Measurements from ENCODE around the gene ALKAL2. TPM values are rescaled to one million over a fixed set of nuclear protein-coding genes. Genes with fewer than 3 reads are reported as not detected.
A peak's percentile ranks its signal among the peaks of the same experiment; 100 is the strongest.
"Not testable (repeated sequence)": the region's sequence is repeated elsewhere in the genome, so short reads cannot be mapped to it uniquely, and the experiment has no call there.

Gene ALKAL2
- total and polyA plus RNA-seq, 2 of the 13 experiments (the other 11 are each of a cell fraction or from before 2014, with no cell fraction given): 0.22 to 1.7 TPM

DNA sequence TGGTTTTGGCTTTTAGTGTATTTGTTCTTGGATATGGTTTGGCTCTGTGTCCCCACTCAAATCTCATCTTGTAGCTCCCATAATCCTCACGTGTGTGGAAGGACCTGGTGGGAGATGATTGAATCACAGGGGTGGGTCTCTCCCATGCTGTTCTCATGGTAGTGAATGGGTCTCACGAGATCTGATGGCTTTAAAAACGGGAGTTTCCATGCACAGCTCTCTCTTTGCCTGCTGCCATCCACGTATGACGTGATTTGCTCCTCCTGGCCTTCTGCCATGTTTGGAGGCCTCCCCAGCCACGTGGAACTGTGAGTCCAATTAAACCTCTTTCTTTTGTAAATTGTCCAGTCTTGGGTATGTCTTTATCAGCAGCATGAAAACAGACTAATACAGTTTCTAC is 28.0 kb upstream of the ALKAL2 start:
- TF ChIP-seq CHD2 (IDR thresholded peaks at IDR 0.05; ENCODE audit: low read depth, low read length) (peak; percentile 39; the same call in 1 of the 2 replicates), ZNF431 (CRISPR knock-in tag; IDR thresholded peaks at IDR 0.05; ENCODE audit: borderline replicate concordance, low read depth) (0 out of 2 replicates have a peak, but pooled peaks have one; percentile 62)
- H3K4me3 ChIP-seq (replicated peaks in 1 of 3; ENCODE audit: insufficient read depth in 1 of 3, low read depth in 2 of 3, low read length in 3 of 3); CTCF ChIA-PET (ENCODE audit: low intra/inter-chr PET ratio, low total read pairs); intact Hi-C loops (cut with micrococcal nuclease; ENCODE audit: unreplicated experiment); POLR2A ChIA-PET; H3K36me3 ChIP-seq (replicated peaks in 1 of 2; ENCODE audit: control insufficient read depth in 1 of 2, insufficient read depth in 2 of 2, low read length in 2 of 2); BruUV-seq (replicated peaks); H3K4me2 ChIP-seq (ENCODE audit: low read depth, low read length); H3K79me2 ChIP-seq (ENCODE audit: insufficient read depth, low read length); in situ Hi-C loops (cut with HindIII; ENCODE audit: extremely low pct_ligation_motif_present, low pct_unique_long_range_greater_than_20kb); H3K9me3 ChIP-seq (ENCODE audit: low read length); FAIRE-seq; H2AFZ ChIP-seq (ENCODE audit: low read length); H3K27ac ChIP-seq (ENCODE audit: extremely low read length, insufficient read depth, low read length); DNase-seq (ENCODE audit: low spot score); H3K9ac ChIP-seq (ENCODE audit: insufficient read depth, low read depth, low read length); ATAC-seq; H3K4me1 ChIP-seq (ENCODE audit: insufficient read depth, low read length); H4K20me1 ChIP-seq (ENCODE audit: insufficient read depth, low read length): not testable (repeated sequence)
- WGBS (ENCODE audit: low lambda C conversion rate): 0% methylated on average over 6 of the region's 6 CpGs
- H3K27me3 ChIP-seq (ENCODE audit: control insufficient read depth in 1 of 2, insufficient read depth in 2 of 2, low read length in 2 of 2): peaks cover 0 to 38% of the 10 kb centered on the region in 2 experiments; a peak in 4 of 5 replicates

DNA sequence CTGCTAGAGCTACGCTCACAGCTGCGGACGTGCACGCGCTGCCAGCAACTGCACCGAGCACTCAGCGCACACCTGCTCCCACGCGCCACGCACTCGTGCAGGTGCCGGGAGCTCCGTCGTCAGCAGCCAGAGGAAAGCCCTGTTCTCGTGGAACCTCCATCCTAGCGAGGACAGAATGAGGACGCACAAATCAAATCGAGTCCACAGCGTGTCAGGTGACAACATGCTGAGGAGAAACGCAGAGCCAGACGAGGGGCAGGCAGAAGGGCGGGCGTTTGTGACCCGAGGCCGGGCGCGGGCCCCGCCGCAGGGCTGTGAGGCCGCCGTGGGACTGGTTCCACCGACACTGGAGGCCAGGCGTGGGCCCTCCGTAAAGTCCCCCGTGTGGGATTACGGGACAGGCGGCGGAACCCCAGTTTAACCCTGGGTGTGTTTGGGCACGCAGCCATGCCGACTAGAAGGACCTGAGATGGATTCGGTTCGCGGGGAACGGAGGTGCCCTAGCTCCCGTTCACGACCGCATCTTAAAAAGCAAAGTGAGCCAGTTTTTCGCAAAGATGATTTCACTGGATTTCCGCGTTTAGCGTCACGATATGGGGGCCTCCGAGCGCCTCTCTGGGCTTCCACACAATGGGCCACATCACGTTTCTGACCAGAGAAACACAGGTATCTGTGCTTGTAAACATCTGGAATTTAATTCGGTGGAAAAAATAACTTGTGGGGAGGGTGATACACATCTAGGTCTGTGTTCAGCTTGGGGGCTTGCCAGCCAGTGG is 26.9 kb upstream of the ALKAL2 start:
- Histone ChIP-seq H2AFZ (ENCODE audit: low read length) (no peak overlapping the region), H3K79me2 (ENCODE audit: insufficient read depth, low read length) (no peaks in the 10 kb centered on the region), H3K27ac (ENCODE audit: extremely low read length, insufficient read depth, low read length) (no peak overlapping the region), H3K27me3 (ENCODE audit: control insufficient read depth in 1 of 2, insufficient read depth in 2 of 2, low read length in 2 of 2) (peaks cover 0 to 46% of the 10 kb centered on the region in 2 experiments; a peak in 4 of 5 replicates), H3K9ac (ENCODE audit: insufficient read depth, low read depth, low read length) (no peak overlapping the region), H3K4me3 (replicated peaks in 1 of 3; ENCODE audit: insufficient read depth in 1 of 3, low read depth in 2 of 3, low read length in 3 of 3) (no peak overlapping the region), H3K36me3 (replicated peaks in 1 of 2; ENCODE audit: control insufficient read depth in 1 of 2, insufficient read depth in 2 of 2, low read length in 2 of 2) (no peaks in the 10 kb centered on the region), H3K9me3 (ENCODE audit: low read length) (no peaks in the 10 kb centered on the region), H3K4me2 (ENCODE audit: low read depth, low read length) (no peak overlapping the region), H3K4me1 (ENCODE audit: insufficient read depth, low read length) (no peaks in the 10 kb centered on the region), H4K20me1 (ENCODE audit: insufficient read depth, low read length) (no peaks in the 10 kb centered on the region)
- ChIA-PET CTCF (ENCODE audit: low intra/inter-chr PET ratio, low total read pairs) (no interaction called here), POLR2A (no interaction called here)
- no TSS peak for BruUV-seq (replicated peaks)
- no peak for TF ChIP-seq KDM6A (CRISPR knock-in tag; IDR thresholded peaks at IDR 0.05; ENCODE audit: low read depth)
- 0 out of 2 replicates have a peak, but pooled peaks have one; percentile 3 for TF ChIP-seq SUZ12 (IDR thresholded peaks at IDR 0.05; ENCODE audit: low read depth, low read length)
- DNase-seq (ENCODE audit: low spot score) (no peak), FAIRE-seq (no peak), ATAC-seq (no peak)
- in situ Hi-C loops (cut with HindIII; ENCODE audit: extremely low pct_ligation_motif_present, low pct_unique_long_range_greater_than_20kb): no loop called here
- intact Hi-C loops (cut with micrococcal nuclease; ENCODE audit: unreplicated experiment): no loop called here
- WGBS (ENCODE audit: low lambda C conversion rate): 68% methylated on average over 56 of the region's 56 CpGs

Data from HepG2 (cell line).